ENCODE measurements around the gene OMG.
"Not testable (repeated sequence)": the region's sequence is repeated elsewhere in the genome, so short reads cannot be mapped to it uniquely, and the experiment has no call there.

OMG gene, protein sequence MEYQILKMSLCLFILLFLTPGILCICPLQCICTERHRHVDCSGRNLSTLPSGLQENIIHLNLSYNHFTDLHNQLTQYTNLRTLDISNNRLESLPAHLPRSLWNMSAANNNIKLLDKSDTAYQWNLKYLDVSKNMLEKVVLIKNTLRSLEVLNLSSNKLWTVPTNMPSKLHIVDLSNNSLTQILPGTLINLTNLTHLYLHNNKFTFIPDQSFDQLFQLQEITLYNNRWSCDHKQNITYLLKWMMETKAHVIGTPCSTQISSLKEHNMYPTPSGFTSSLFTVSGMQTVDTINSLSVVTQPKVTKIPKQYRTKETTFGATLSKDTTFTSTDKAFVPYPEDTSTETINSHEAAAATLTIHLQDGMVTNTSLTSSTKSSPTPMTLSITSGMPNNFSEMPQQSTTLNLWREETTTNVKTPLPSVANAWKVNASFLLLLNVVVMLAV

DNA sequence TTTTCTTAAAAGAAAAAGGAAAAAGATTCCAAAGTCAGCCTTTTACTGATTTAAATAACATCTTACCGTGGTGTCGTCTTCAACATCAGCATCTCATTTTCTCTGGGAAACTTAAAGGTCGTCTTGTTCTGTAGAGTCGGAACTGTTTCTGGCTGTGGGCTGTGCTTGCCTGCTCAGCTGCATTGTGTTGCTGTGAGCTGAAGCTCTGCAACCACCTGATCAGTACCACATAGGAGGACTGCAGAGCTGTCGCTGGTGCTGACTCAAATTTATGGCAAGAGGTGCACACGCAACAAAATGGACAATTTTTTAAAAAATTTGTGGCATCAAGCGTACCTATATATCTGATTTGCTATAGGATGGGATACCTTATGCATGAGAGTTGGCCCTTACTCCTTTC is at the start of gene OMG:
Gene OMG (minus strand): TSS at position 150 of the 400 bp plus-strand sequence. CDS start 908 bp downstream, outside the sequence.
- no peak for DNase-seq

DNA sequence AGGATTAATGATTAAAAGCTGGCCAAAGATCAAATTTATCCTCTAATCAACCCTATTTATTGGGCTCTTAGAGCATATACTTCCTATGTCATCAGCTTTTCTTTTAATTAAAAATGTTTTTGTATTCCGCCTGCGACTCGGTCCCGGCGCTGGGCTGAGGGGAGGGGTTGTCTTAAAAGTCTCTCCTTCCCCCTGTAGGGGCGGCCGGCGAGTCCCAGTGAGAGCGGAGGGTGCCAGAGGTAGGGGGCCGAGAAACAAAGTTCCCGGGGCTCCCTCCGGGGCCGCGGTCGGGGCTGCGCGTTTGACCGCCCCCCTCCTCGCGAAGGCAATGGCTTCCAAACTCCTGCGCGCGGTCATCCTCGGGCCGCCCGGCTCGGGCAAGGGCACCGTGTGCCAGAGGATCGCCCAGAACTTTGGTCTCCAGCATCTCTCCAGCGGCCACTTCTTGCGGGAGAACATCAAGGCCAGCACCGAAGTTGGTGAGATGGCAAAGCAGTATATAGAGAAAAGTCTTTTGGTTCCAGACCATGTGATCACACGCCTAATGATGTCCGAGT is 48.2 kb upstream of the OMG start:
- not testable (repeated sequence) for DNase-seq

DNA sequence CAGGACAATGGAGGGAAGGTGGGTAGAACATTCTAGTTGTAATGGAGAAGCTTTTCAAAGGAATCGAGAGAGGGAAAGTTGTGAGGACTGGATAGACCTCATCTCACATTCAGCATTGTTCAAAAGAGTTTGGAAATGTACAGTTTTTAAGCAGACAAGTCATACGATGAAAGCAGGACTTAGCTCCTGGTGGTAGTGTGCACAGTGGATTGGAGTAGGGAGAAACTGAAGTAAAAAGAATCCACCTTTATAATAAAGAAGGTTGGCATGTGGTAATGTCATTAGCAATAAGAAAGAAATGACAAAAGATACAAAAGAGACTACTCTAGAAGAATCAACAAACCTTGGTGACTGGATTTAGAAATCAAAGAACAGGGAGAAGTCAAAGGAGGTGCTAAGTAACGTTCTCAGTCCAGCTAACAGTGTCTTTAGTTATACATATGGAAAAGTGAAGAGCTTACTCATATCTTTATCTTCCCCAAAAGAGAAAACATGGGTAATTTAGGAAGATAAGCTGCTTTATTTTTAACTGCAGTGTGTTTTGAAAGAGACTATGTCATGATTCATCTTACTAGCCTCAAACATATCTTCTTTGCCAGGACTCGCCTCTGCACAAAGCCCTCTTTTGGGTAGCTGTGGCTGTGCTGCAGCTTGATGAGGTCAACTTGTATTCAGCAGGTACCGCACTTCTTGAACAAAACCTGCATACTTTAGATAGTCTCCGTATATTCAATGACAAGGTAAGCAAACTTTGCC is 43.0 kb upstream of the OMG start:
- no peak for DNase-seq

DNA sequence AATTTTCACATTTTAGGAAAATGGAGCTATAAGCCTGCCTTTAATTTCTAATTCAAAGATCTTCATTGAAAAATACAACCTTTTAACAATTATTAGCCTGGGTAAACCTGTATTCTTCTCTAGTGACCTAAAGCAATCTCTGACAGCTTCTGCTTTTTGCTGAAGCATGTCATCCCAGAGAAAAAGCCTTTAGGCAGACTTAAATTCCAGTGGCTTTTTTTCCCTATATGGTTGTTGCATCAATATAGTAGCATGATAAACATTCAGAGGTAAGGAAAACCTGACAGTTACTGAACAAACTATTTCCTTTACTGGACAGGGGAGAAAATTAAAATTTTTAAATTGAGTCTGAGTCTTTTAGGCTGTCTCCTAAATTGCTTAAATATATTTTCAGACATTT is 32.2 kb upstream of the OMG start:
- no peak for DNase-seq

DNA sequence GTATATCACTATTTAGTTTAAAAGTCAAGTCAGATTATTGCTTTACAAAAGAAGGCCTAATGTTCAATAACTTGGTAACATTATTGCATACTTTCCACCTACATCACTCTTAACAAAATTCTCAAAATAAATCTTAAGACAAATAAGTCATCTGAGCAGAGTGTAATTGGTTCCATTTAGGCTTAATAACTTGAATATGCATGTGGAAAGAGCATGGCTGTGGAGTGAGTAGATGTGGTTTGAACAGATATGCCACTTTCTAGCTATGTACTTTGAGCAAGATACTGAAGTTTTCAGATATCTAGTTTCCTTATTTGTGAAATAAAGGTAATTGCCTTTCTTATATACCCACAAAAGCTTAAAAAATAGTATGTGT is 31.1 kb upstream of the OMG start:
- DNase-seq = no peak

DNA sequence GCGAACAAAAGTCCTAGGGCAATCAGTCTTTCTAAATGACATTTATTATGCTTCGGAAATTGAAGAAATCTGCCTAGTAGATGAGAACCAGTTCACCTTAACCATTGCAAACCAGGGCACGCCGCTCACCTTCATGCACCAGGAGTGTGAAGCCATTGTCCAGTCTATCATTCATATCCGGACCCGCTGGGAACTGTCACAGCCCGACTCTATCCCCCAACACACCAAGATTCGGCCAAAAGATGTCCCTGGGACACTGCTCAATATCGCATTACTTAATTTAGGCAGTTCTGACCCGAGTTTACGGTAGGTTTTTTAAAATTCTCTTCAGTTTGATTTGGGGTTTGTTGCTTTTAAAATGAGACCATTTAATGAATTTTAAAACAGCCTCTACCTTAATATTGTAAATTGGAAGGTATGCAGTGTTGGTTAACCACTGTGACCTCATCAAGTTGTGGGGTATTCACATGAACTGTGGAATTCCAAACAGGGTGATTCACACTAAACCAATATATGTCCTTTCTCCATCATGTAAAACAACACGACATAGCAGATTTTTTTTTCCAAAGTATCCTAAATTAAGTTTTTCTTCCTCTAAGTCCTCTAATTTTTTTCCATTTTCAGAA is 30.6 kb upstream of the OMG start:
- DNase-seq = no peak

DNA sequence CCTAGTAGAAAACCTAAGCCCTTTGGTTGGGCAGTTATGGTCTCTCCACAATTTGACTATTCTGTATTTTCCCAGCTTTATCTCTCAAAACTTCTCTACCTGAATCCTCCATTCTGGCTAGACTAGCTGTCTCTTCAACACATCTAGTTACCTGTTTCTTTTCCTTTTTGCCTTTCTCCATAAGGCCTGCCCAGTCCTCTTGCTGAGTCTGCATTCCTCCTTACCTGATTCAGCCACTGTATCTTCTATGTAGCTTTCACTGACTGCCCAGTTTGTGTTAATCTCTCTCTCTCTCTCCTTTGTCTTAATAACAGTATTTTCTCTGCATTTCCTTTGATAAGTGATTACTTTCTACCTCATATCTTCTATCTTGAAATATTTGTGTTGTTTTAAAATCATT is 26.5 kb upstream of the OMG start:
- DNase-seq = no peak

DNA sequence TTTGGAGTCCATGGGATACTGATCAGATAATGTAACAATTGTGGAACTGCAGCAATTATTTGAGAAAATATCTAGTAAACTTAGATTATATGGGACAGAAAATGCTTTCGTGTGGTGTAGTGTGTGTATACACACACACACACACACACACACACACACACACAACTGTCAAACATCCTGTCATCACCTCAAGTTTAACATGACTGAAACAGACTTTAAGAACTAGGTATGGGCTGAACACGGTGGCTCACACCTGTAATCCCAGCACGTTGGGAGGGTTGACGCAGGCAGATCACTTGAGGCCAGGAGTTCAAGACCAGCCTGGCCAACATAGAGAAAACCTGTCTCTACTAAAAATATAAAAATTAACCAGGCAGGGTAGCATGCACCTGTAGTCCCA is 24.9 kb upstream of the OMG start:
- peak; percentile 36 for DNase-seq

DNA sequence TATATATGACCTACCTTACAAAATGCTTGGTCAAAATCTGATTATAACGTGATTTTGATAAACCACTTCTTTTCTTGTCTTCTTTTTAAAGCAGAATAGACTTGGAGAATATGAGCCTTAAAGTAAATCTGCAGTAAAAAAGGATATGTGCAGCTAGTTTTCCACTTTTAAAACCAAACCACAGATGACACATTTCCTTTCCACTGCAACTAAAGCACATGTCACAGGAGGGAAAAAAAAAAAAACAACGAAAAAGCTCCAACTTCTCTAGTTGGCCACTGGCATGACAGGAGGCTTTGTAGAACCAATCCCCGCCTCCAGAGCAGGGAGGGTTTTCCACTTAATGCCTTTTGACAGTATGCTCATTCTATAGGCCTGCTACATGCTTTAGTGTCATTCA is 24.4 kb upstream of the OMG start, which contains the start of gene EVI2A:
Gene EVI2A (minus strand): TSS at position 142 of the 400 bp plus-strand sequence. CDS start 2,609 bp downstream, outside the sequence.
- peak; percentile 85 for DNase-seq

DNA sequence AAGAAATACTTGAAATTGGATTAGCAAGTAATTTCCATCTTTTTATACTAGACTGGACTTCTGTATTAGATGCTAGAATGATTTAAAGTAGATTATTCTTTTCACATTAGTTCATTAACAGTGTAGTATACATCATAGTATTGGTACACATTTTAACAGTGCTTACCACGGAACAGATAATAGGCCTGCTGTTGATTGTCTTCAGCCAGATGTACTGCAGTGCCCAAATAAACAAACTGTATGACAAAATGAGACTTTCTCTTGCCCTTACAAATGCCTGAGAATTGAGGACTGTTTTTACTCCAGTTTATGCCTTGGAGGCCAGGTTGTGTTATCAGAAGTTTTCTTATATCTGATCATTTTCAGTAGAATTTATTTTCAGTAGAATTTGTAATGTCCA is 23.8 kb upstream of the OMG start:
- no peak for DNase-seq

DNA sequence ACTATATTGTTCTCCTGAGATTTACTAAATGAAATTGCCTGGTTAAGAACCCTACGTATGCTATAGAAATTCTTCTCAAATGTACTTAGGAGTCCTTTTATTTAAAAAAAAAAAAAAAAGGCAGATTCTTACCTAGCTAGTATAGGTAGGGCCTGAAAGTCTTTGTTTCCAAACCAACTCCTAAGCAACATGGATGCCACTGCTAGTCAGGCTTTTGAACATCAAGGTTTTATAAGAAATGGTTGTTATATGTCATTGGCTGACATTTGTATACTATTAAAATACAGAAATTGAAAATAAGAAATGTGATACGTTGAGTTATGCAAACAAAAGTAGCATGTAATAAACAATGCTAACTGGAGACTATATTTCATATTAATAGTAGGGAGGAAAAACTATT is 23.2 kb upstream of the OMG start:
- no peak for DNase-seq

DNA sequence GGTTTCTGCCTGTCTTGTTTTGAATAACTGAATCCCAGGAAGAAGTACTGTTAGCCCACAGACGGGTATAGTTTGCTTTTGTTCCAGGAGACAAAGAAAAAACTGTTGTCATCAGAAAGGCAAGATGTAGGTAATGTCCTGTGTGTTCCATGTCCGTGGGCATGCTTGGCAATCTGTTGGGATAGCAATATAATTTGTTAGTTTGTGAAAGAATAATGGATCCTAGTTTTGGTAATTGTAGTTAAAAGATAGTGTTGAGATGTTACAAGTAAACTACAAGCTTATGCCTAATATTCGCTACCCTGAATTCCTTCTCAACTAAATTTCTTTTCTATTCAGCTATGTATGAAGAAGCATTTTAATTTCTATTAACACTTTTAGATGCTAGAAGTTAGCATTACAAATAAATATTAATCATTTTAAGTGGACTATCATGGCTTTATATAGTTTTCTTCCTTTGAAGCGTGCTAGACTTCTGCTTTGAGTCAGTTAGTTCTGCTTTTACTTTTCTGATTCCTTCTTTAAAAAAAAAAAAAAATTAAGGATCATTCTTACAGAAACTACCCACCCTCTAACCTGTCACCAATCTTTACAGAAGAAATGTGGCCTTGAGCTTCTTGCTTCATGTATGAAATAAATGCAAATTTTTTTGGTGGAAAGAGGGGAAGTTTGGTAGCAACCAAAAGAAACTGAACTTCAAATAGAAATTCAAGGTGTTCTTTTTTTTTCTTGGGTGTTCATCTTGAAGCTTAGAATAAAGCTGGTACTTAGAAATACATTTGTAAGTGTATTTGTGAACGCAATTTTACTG is 22.0 kb upstream of the OMG start:
- DNase-seq = no peak

DNA sequence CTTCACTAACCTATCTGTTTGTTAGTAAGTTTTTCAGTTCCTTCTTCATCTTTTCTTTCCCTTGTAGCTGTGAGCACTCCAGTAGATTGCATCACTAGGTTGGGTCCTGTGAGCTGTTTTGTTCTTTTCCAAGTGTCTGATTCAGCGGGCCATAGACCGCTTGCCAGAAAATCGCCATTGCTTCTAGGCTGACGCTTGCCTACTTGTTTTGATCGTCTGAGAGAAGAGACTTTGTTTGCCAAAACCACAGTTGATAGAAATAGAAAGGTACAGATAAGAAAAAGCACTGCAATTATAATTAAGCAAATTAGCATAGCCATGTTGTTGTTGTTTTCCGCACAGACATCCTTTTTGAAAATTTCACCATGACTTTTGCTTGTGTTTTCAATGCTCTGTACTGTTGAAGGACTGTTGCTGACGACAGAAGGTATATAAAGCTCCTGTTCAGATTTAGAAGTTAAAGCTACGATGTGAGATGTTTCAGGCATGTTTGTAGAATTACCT is 21.3 kb upstream of the OMG start:
- peak; percentile 70 for DNase-seq

DNA sequence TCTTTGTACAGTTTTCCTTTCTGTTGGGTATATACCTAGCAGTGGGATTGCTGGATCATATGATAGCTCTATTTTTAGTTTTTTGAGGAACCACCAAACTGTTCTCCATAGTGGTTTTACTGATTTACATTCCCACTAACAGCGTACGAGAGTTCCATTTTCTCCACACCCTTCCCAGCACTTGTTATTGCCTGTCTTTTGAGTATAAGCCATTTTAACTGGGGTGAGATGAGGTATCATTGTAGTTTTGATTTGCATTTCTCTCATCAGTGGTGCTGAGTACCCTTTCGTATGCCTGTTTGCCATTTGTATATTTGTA is 17.7 kb upstream of the OMG start:
- no peak for DNase-seq

DNA sequence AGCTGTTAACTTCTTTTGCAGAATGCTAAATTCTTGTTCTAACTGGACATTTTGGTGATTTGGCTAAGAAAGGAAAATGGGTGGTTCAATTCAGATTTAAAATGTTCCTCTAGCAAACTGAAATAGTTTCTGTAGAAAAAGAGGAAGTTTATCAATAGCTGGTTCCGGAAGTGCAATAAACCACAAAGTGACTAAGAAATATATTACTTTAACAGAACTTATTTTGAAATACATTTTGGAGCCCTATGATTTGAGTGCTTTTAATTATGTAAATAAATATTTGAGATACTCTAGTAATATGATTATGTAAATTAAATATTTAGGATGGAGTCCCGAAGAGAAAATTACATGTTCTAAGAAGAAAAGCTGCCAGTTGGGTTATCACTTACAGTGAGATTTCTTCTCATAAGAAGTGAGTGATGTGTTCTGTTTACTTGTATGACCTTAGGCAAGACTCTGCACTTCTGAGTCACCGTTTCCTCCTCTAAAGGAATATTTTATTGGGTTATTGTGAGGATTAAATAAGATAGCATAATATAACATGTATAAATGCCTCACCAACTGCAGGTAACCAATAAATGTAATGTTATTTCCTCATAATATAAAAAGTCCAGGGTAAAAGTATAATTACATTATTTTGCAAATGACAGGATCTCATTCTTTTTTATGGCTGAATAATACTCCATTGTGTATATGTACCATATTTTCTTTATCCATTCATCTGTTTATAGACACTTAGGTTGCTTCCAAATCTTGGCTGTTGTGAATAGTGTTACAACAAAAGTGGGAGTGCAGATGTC is 17.1 kb upstream of the OMG start, which contains the start of gene EVI2B:
Gene EVI2B (minus strand): TSS at position 73 of the 800 bp plus-strand sequence. CDS start 8,445 bp downstream, outside the sequence.
- DNase-seq = no peak

DNA sequence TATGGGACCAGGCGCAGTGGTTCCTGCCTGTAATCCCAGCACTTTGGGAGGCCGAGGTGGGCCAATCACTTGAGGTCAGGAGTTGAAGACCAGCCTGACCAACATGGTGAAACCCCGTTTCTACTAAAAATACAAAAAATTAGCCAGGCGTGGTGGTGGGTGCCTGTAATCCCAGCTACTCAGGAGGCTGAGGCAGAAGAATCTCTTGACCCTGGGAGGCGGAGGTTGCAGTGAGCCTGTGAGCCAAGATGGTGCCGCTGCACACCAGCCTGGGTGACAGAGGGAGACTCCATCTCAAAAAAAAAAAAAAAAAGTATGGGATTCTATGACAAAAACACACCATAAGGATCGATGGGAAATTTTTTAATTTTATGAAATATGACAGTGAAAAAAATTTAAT is 15.2 kb upstream of the OMG start:
- DNase-seq = peak; percentile 54

DNA sequence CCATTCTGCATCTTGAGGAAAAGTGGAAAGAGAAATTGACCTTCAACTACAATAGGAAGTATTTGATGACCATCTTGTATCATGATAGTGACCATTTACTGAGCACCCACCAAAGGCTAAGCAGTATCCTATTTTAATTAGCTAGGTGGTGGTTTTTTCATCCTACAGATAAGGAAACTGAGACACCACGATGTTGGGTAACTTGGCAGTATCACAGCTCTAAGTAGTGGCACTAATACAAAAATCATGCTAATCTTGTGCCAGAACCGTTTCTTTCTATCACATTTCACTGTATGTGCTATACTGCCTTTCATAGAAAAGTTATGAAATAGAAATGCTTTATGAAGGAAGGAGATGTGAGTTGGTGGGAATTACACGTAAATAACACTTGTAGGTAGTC is 14.5 kb upstream of the OMG start:
- DNase-seq = no peak

DNA sequence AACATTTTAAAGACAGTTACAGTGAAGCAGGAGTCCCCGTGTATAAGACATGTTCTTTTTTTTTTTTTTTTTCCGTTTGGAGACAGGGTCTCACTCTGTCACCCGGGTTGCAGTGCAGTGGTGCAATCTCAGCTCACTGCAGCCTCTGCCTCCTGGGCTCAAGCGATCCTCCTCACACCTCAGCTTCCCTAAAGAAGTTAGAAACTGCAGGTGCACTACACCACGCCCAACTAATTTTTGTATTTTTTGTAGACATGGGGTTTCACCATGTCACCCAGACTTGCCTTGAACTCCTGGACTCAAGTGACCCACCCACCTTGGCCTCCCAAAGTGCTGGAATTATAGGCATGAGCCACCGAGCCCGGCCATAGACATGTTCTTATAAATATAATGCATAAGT is 13.8 kb upstream of the OMG start:
- peak; percentile 30 for DNase-seq

DNA sequence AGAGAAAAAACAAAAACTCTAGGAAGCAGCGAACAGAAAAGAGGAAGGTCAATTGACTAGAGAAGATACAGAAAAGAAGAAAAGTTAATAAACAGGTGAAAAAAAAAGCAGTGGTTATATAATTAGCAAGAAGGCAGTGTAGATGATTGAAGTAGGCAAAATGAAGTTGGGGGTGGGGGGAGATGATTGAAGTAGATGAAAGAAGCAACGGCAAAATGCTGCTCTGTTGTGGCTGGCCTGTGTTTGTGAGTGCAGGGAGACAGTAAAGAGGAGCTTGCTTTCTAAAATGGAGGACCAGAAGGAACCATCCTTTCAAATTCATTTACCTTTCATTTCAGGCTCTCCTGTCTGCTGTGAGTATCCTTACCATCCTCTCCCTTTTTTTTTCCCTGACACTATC is 13.2 kb upstream of the OMG start:
- peak; percentile 32 for DNase-seq

DNA sequence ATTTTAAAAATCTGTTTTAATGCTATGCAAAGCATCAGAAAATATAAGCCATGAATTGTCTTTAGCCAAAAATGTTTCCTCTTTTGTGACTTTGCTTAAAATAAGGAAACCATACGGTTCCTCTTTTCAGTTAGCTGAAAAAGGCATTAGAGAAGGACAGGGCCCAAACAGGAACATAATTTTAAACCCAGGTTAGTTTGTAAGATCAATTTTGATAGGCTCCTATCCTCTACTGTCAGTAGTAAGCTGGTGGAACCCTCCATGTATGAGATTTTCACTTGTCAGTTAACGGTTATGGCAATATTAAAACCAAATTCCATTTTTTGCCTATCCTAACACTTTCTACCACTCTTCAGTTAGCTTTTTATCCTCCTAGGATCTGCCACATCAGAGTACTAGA is 12.5 kb upstream of the OMG start:
- no peak for DNase-seq

All from activated CD4-positive, alpha-beta T cell treated with anti-CD3 and anti-CD28 coated beads for 48 hours (primary cell).